ENCODE data around the gene TGFBR2. TPM values are rescaled to one million over a fixed set of nuclear protein-coding genes. Genes with fewer than 3 reads are reported as not detected.

The TGFBR2 gene
- total RNA-seq, 1 experiment from 2014 or later: 22.5 TPM

GRCh38 chr3:30679045-30679444 lies 72.6 kb downstream of the TGFBR2 start:
- H3K36me3 ChIP-seq (ENCODE audit: control insufficient read depth in 1 of 2, insufficient read depth in 2 of 2, low read length in 2 of 2): peaks cover 24 to 63% of the 10 kb centered on the region in 2 experiments

More at GRCh38 chr3:30679045-30679444, 72.6 kb downstream of the TGFBR2 start:
- no peaks in the 10 kb centered on the region for H3K9me3 ChIP-seq (ENCODE audit: control insufficient read depth in 1 of 2, insufficient read depth in 1 of 2, low read depth in 1 of 2, low read length in 2 of 2)
- TF ChIP-seq EZH2 (IDR thresholded peaks at IDR 0.05) (no peak), SRF (IDR thresholded peaks at IDR 0.05; ENCODE audit: low read depth) (no peak), EZH2phosphoT487 (IDR thresholded peaks at IDR 0.05; ENCODE audit: borderline replicate concordance) (no peak), ELF1 (IDR thresholded peaks at IDR 0.05; ENCODE audit: borderline replicate concordance, low read depth) (no peak), YY1 (IDR thresholded peaks at IDR 0.05; ENCODE audit: extremely low read depth, insufficient replicate concordance, low read depth, low read length) (no peak), REST (IDR thresholded peaks at IDR 0.05; ENCODE audit: low read depth) (no peak), ZNF274 (IDR thresholded peaks at IDR 0.05; ENCODE audit: low read depth, low read length) (no peak), CBX3 (IDR thresholded peaks at IDR 0.05; ENCODE audit: low read depth) (no peak), TCF7L2 (IDR thresholded peaks at IDR 0.05; ENCODE audit: borderline replicate concordance, extremely low read depth, insufficient read depth, insufficient read length) (no peak), JUND (IDR thresholded peaks at IDR 0.05) (no peak), ZBTB33 (IDR thresholded peaks at IDR 0.05; ENCODE audit: extremely low read depth, insufficient replicate concordance, low read length) (no peak), SP1 (IDR thresholded peaks at IDR 0.05; ENCODE audit: low read depth) (no peak), RAD21 (IDR thresholded peaks at IDR 0.05; ENCODE audit: low read depth) (no peak), CEBPB (IDR thresholded peaks at IDR 0.05; ENCODE audit: low read depth) (no peak), POLR2AphosphoS5 (IDR thresholded peaks at IDR 0.05; ENCODE audit: low read depth, low read length) (no peak)
- TF ChIP-seq, protein P1, sequence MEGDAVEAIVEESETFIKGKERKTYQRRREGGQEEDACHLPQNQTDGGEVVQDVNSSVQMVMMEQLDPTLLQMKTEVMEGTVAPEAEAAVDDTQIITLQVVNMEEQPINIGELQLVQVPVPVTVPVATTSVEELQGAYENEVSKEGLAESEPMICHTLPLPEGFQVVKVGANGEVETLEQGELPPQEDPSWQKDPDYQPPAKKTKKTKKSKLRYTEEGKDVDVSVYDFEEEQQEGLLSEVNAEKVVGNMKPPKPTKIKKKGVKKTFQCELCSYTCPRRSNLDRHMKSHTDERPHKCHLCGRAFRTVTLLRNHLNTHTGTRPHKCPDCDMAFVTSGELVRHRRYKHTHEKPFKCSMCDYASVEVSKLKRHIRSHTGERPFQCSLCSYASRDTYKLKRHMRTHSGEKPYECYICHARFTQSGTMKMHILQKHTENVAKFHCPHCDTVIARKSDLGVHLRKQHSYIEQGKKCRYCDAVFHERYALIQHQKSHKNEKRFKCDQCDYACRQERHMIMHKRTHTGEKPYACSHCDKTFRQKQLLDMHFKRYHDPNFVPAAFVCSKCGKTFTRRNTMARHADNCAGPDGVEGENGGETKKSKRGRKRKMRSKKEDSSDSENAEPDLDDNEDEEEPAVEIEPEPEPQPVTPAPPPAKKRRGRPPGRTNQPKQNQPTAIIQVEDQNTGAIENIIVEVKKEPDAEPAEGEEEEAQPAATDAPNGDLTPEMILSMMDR (IDR thresholded peaks at IDR 0.05 in 2 of 3, conservative IDR thresholded peaks at IDR 0.05 in 1 of 3; ENCODE audit: borderline replicate concordance in 1 of 3, insufficient read depth in 1 of 3, low read depth in 2 of 3, low read length in 2 of 3): no peak
- TF ChIP-seq, protein P2, sequence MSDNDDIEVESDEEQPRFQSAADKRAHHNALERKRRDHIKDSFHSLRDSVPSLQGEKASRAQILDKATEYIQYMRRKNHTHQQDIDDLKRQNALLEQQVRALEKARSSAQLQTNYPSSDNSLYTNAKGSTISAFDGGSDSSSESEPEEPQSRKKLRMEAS (IDR thresholded peaks at IDR 0.05): no peak
- no peak overlapping the region for H2AFZ ChIP-seq (ENCODE audit: low read depth, low read length, poor library complexity, severe bottlenecking)
- peaks cover 14 to 32% of the 10 kb centered on the region in 2 experiments; a peak in 2 of 4 replicates for H3K4me1 ChIP-seq (ENCODE audit: control insufficient read depth in 1 of 2, insufficient read depth in 2 of 2, low read length in 2 of 2)
- ChIA-PET POLR2A (interaction anchor here (1.2 kb wide), 1 partner anchor 10 kb away, joined by 3 read pairs; no protein-coding TSS in a partner anchor), RAD21 (ENCODE audit: low non-redundant PET in 1 of 2, low total read pairs in 2 of 2, uncharacterized antibody in 2 of 2, unreplicated experiment in 2 of 2) (no interaction called here), CTCF (no interaction called here)
- no peak overlapping the region for H3K4me3 ChIP-seq (replicated peaks in 1 of 2; ENCODE audit: low read depth in 1 of 2, low read length in 2 of 2)
- H3K4me2 ChIP-seq (ENCODE audit: low read length): no peak overlapping the region
- H3K9me2 ChIP-seq (ENCODE audit: insufficient read depth): no peaks in the 10 kb centered on the region
- intact Hi-C loops (cut with micrococcal nuclease): no loop called here
- BruUV-seq (replicated peaks): no TSS peak
- DNase-seq (ENCODE audit: low read depth, low spot score): no peak
- H3K79me2 ChIP-seq (ENCODE audit: insufficient read depth, low read length): peaks cover 91% of the 10 kb centered on the region
- ATAC-seq: no peak
- H3K9ac ChIP-seq (ENCODE audit: low read length): no peak overlapping the region
- no peaks in the 10 kb centered on the region for H3K27me3 ChIP-seq (ENCODE audit: insufficient read depth, low read length)
- peaks cover 20% of the 10 kb centered on the region; the same call in 1 of the 2 replicates for H4K20me1 ChIP-seq (ENCODE audit: insufficient read depth)
- no peak overlapping the region for H3K27ac ChIP-seq (ENCODE audit: low read depth, low read length)
